ENCODE data around the gene VARS2.

The VARS2 gene

GRCh38 chr6:30931969-30932645 is 18.1 kb downstream of the VARS2 start, which contains the start of gene SFTA2:
Gene SFTA2 (minus strand): TSS chr6:30932170. CDS start chr6:30932096, 74 bp downstream.
- DNase-seq: no peak

DNA sequence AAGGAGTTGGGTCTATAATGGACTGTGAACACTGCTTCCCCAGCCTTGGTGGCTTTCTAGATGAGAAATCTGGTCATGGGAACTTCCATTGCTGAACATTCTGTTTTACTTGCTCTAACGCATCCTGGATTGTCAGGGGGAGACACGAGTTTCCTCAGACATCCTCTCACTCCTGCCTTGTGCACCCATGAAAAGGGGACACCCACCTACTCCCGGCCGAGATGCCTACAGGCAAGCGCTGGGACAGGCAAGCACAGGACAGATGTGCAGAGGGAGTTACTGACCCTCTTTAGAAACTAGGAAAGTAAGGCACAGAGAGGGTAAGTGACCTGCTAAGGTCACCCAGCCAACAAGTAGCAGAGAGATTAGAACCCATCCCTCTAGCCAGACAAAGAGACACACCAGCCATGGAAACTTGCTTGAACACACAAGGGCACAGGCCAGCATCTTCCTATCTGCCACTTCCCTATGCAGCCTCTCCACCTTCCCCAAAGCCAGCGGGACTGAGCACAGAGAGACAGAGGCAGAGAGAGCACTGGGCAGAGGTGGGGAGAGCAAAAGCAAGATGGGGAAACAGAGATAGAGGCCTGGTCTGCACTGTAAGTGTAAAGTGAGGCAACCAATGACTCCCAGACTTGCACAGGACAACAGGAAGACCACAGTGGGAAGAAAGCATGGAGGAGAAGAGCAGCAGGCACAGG is 18.8 kb downstream of the VARS2 start:
- no peak for DNase-seq

DNA sequence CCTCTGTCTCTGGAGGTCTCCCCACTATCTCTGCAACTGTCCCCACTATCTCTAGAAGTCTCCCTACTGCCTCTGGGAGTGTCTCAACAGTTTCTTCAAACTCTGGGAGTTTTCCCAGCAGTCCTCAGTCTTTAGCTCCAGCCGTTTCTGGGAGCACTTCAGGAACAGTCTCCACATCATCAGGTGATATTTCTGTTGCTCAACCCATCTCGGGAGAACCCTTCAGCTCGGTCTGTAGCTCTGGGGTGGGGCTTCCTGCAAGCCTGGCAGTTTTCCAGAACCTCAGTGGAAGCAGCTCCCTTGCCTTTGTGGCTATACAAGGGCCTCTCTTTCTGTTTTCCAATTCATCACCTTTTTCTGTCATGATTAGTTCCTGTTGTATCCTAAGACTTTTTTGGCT is 21.0 kb downstream of the VARS2 start:
- no peak for DNase-seq

DNA sequence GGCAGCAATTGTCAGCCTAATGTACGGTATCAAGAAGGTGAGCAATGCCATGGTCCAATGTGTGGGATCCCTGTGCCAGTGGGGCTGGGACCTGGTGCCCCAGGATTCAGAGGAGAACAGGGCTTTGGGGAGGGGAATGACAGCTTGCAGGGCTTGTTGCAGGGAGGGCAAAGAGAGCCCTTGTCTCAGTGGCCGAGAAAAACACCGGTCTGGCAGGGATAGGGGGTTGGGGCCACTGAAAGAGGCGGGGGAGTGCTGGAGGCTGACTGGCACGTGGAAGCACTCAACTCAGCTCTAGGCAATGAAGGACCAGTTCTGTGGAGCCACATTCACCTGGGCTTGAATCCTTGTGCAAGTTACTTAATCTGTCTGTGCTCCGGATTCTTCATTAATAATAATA is 23.2 kb downstream of the VARS2 start:
- DNase-seq: no peak

DNA sequence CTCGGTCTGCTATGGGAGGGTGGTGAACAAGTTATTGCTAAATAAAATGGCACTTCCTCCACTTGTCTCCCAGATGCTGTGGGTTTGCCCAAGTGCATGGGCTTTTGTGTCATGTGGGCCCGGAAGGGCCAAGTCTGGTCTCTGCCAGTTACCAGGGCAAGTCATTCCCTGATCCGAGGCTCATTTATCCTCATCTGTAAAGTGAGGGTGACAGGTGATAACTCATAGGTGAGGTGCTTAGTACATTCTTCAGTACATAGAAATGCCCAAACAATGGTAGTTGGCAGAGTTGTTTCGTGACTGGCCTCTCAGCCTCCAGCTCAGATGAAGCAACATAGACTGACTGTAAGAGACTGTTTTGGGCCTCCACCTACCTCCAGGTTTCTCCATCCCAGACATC is 24.7 kb downstream of the VARS2 start:
- no peak for DNase-seq

GRCh38 chr6:30939473-30939872 is 25.4 kb downstream of the VARS2 start:
- no peak for DNase-seq

- DNase-seq: no peak
Observed at GRCh38 chr6:30940361-30940986, 26.4 kb downstream of the VARS2 start, which contains the start of gene MUCL3. Gene MUCL3 (plus strand): TSS chr6:30940973. CDS start chr6:30941000, 27 bp downstream.

GRCh38 chr6:30942338-30943060 is 28.5 kb downstream of the VARS2 start:
- DNase-seq: no peak

DNA sequence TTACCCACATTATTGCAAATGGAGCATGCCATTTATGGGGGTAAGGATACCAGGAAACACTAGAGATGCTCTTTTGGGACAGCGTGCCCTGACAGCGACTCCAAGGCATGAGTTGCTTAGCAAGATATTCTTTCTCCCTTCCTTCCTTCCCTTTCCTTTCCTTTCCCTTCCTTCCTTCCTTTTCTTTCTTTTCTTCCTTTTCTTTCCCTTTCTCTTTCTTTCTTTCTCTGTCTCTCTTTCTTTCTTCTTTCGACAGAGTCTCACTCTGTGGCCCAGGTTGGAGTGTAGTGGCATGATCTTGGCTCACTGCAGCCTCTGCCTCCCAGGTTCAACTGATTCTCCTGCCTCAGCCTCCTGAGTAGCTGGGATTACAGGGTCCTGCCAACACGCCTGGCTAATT is 30.0 kb downstream of the VARS2 start:
- no peak for DNase-seq

GRCh38 chr6:30945281-30945680 is 31.2 kb downstream of the VARS2 start:
- DNase-seq: no peak

- DNase-seq: no peak
Observed at GRCh38 chr6:30947231-30947630, 33.2 kb downstream of the VARS2 start.

GRCh38 chr6:30948811-30949210 is 34.8 kb downstream of the VARS2 start:
- DNase-seq: no peak

DNA sequence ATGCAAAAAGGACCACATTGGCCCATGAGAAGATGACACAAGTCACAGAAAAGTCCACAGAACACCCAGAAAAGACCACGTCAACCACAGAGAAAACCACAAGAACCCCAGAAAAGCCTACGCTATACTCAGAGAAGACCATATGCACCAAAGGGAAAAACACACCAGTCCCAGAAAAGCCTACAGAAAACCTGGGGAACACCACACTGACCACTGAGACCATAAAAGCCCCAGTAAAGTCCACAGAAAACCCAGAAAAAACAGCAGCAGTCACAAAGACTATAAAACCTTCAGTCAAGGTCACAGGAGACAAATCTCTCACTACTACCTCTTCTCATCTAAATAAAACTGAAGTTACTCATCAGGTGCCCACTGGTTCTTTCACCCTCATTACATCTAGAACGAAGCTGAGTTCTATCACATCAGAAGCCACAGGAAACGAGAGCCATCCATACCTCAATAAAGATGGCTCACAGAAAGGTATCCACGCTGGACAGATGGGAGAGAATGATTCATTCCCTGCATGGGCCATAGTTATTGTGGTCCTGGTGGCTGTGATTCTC is 38.0 kb downstream of the VARS2 start:
- no peak for DNase-seq

GRCh38 chr6:30954631-30955366 is 40.8 kb downstream of the VARS2 start:
- DNase-seq: no peak

GRCh38 chr6:30955367-30956042 is 41.5 kb downstream of the VARS2 start:
- DNase-seq: peak; percentile 8

- DNase-seq: no peak
Observed at GRCh38 chr6:30957716-30958115, 43.7 kb downstream of the VARS2 start.

- no peak for DNase-seq
Observed at GRCh38 chr6:30960907-30961673, 47.1 kb downstream of the VARS2 start.

GRCh38 chr6:30962716-30963115 is 48.7 kb downstream of the VARS2 start:
- no peak for DNase-seq

GRCh38 chr6:30963641-30964040 is 49.6 kb downstream of the VARS2 start:
- DNase-seq: no peak

DNA sequence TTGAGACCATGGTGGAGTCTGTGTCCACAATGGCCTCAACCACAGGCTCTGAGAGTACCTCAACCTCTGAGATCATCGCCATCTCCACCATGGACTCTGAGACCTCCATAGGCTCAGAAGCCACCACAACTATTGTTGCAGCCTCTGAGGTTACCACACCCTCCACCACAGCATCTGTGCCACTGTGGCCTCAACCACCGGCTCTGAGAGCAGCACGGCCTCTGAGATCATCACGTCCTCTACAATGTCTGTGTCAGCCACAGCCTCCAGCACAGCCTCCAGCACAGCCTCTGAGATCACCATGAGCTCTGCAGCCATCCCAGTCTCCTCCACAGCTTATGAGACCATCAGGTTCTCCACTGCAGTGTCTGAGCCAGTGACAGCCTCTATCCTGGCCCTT is 50.0 kb downstream of the VARS2 start:
- DNase-seq: no peak

- no peak for DNase-seq
Observed at GRCh38 chr6:30965140-30965601, 51.1 kb downstream of the VARS2 start.
